Stimulated activated naive CD8-positive, alpha-beta T cell treated with anti-CD3 and anti-CD28 coated beads, Interleukin-15, Interleukin-2, amounts not matched to agents 100 ng/mL and 50 ng/mL, for 24 hours (primary cell): ENCODE measurements around the gene ZBTB7C.
"Not testable (repeated sequence)": the region's sequence is repeated elsewhere in the genome, so short reads cannot be mapped to it uniquely, and the experiment has no call there.

ENCODE experiments used
- H3K27ac Mint-ChIP-seq: one replicate; pipeline ENCODE4 v1.8.0; 2021; ENCODE audit warnings: mild to moderate bottlenecking, mixed read lengths
- H3K27me3 Mint-ChIP-seq: one replicate; pipeline ENCODE4 v1.8.0; 2021; ENCODE audit warnings: mixed read lengths
- H3K36me3 Mint-ChIP-seq: one replicate; pipeline ENCODE4 v1.8.0; 2021; ENCODE audit warnings: low read depth, mixed read lengths
- H3K4me1 Mint-ChIP-seq: one replicate; pipeline ENCODE4 v1.8.0; 2021; ENCODE audit warnings: low read depth, mixed read lengths
- H3K4me3 Mint-ChIP-seq: one replicate; pipeline ENCODE4 v1.8.0; 2021; ENCODE audit warnings: mild to moderate bottlenecking, mixed read lengths
- H3K9me3 Mint-ChIP-seq: one replicate; pipeline ENCODE4 v1.8.0; 2021; ENCODE audit warnings: mixed read lengths

The ZBTB7C gene

GRCh38 chr18:48408727-48409590 lies at the start of gene ZBTB7C:
Gene ZBTB7C, minus strand, starts transcription at chr18:48409383.
- H3K4me3 Mint-ChIP-seq, result peak within 1 kb of the TSS; percentile 71
- no peak within 1 kb of the TSS for H3K27ac Mint-ChIP-seq
- H3K36me3 Mint-ChIP-seq, result no peaks in the 10 kb centered on the region
- H3K27me3 Mint-ChIP-seq, result peaks cover 75% of the 10 kb centered on the region
- H3K4me1 Mint-ChIP-seq, result peaks cover 14% of the 10 kb centered on the region
- no peaks in the 10 kb centered on the region for H3K9me3 Mint-ChIP-seq

- H3K9me3 Mint-ChIP-seq, result no peaks in the 10 kb centered on the region
- H3K4me3 Mint-ChIP-seq, result no peak overlapping the region
- H3K27ac Mint-ChIP-seq, result no peak overlapping the region
- no peaks in the 10 kb centered on the region for H3K36me3 Mint-ChIP-seq
- H3K27me3 Mint-ChIP-seq, result peaks cover 52% of the 10 kb centered on the region
- peaks cover 18% of the 10 kb centered on the region for H3K4me1 Mint-ChIP-seq
Measured at GRCh38 chr18:48456838-48457237, 47.7 kb upstream of the ZBTB7C start.

DNA sequence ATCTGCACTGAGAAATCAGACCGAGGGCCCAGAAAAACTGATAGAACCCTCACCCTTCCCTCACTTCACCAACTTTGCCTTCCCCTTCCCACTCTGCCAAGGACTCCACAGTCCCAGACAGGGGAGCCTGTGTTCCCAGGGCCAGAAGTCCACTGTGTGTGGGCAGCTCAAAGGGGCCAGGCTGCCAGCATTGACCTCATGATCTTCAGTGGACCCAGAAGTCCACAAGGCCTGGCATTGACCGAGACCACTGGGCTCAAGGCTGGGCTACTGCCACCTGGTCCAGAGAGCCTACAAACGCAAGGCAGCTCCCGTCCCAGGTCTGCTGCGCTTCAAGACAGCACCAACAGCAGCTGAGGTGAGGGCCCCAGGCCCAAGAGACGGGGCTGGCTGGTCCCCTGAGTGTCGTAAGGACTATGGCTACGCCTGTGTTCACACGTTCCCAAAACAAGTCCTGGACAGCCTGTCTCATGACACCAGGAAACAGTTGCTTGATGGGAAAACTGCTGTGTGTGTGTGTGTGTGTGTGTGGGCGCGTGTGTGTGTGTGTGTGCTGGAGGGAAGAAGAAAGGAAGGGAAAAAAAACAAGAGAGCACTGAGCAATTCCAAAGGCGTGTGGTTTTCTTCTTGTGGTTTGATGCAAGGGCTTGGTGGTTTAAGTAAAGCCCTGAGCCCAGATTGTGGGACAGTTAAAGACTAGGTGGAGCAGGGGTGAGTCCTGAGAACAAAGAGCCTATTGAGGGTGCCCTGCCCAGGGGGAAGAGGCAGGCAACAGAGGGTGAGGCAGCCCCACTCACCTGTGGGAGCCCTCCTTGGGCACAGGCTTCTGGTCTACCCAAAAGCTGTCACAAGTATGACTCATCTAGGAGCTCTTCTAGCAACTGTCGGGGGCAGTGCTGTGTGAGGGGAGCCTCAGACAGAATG lies 46.6 kb upstream of the ZBTB7C start:
- Mint-ChIP-seq H3K36me3 (no peaks in the 10 kb centered on the region), H3K4me3 (no peak overlapping the region), H3K27ac (peak overlapping the region; percentile 37), H3K4me1 (peaks cover 18% of the 10 kb centered on the region), H3K27me3 (peaks cover 52% of the 10 kb centered on the region), H3K9me3 (no peaks in the 10 kb centered on the region)

- Mint-ChIP-seq H3K36me3 (no peaks in the 10 kb centered on the region), H3K27me3 (peaks cover 53% of the 10 kb centered on the region), H3K4me3 (no peak overlapping the region), H3K27ac (no peak overlapping the region), H3K4me1 (peaks cover 18% of the 10 kb centered on the region), H3K9me3 (no peaks in the 10 kb centered on the region)
Measured at GRCh38 chr18:48454261-48454757, 45.1 kb upstream of the ZBTB7C start.

- H3K27ac Mint-ChIP-seq, result no peak overlapping the region
- H3K4me1 Mint-ChIP-seq, result peaks cover 18% of the 10 kb centered on the region
Measured at GRCh38 chr18:48453330-48454066, 44.3 kb upstream of the ZBTB7C start.

GRCh38 chr18:48452861-48453323 lies 43.7 kb upstream of the ZBTB7C start:
- Mint-ChIP-seq H3K4me3 (no peak overlapping the region), H3K27ac (no peak overlapping the region), H3K36me3 (no peaks in the 10 kb centered on the region), H3K4me1 (peaks cover 18% of the 10 kb centered on the region), H3K9me3 (no peaks in the 10 kb centered on the region), H3K27me3 (peaks cover 51% of the 10 kb centered on the region)

More at GRCh38 chr18:48453330-48454066, 44.3 kb upstream of the ZBTB7C start:
- peaks cover 51% of the 10 kb centered on the region for H3K27me3 Mint-ChIP-seq
- no peaks in the 10 kb centered on the region for H3K36me3 Mint-ChIP-seq
- no peak overlapping the region for H3K4me3 Mint-ChIP-seq
- H3K9me3 Mint-ChIP-seq, result no peaks in the 10 kb centered on the region

GRCh38 chr18:48450685-48451084 lies 41.5 kb upstream of the ZBTB7C start:
- Mint-ChIP-seq H3K27me3 (peaks cover 46% of the 10 kb centered on the region), H3K4me1 (peaks cover 5% of the 10 kb centered on the region), H3K9me3 (no peaks in the 10 kb centered on the region), H3K4me3 (no peak overlapping the region), H3K27ac (no peak overlapping the region), H3K36me3 (no peaks in the 10 kb centered on the region)

DNA sequence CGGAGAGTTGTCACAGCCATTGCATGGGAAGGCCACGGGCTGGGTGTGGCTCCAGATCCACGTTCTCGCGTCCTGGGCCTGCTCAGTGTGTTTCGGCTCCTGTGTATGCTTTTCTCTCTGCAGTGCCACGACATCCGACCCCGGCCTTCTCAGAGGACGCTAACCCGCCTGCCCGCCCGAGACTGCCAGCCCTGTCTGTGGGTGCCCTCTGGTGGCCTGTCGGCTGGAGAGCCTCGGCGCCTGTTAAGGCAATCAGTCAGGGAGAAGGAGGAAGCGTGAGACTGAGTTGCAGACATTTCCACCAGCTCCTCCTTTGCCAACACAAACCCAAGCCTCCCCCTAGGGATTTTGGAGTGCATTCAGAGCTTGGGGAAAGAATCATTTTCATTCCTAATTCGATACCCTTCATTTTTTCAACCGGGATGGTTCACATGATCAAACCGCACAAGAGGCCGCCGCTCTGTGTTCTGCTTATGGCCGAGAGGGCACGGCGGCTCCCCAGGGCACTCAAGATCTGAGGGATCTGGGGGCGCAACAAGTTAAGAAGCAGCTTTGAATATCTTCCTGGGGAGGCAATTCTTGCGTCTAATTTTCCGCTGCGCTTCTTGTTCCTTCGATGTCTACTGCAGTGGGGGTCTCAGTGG lies 37.5 kb upstream of the ZBTB7C start:
- Mint-ChIP-seq H3K27ac (no peak overlapping the region), H3K27me3 (peaks cover 41% of the 10 kb centered on the region), H3K36me3 (no peaks in the 10 kb centered on the region), H3K9me3 (no peaks in the 10 kb centered on the region), H3K4me3 (no peak overlapping the region), H3K4me1 (no peaks in the 10 kb centered on the region)

- Mint-ChIP-seq H3K4me3 (no peak overlapping the region), H3K27me3 (peaks cover 44% of the 10 kb centered on the region), H3K36me3 (no peaks in the 10 kb centered on the region), H3K9me3 (no peaks in the 10 kb centered on the region), H3K4me1 (no peaks in the 10 kb centered on the region), H3K27ac (no peak overlapping the region)
Measured at GRCh38 chr18:48445540-48445939, 36.4 kb upstream of the ZBTB7C start.

DNA sequence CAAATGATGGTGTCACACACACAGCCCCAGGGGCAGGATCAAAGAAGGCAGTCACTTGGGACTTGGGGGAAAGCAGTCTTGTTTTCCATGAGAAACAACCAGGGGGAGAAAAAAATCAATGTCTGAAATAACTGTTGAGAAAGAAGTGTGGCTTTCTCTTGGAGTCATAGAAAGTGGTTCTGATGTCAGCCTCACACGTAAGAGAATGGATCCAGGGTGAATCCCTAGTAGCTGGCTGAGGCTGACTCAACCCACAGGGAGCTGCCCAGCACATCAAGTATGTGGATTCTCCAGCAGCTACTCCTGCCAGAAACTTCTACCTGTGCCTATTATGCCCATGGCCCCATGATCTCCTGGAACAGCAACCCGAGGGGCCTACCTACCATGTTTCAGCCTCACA lies 33.6 kb upstream of the ZBTB7C start:
- Mint-ChIP-seq H3K27me3 (peaks cover 49% of the 10 kb centered on the region), H3K4me3 (no peak overlapping the region), H3K36me3 (no peaks in the 10 kb centered on the region), H3K9me3 (no peaks in the 10 kb centered on the region), H3K4me1 (no peaks in the 10 kb centered on the region), H3K27ac (no peak overlapping the region)

DNA sequence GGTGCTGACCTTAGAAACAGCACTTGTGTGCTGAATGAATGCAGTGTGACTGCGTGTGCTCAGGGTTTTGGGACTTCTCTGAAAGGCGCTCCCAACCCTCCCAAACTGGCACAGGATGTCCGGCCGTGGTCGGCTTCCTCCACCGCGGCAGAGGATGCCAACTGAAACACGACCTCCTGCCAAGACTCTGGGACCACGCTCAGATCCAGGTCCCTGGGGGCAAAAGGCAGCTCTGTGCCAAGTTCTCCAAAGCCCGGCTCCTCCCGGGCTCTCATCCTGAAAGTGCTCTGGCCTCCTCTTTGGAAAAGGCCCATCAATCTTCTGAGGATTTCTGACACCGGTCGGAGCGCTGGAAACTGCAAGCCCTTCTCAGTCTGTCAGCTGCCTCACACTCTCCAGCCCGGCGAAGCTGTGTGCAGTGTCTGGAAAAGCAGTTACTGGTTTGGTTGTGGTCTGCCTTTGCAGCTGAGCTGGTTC lies 32.3 kb upstream of the ZBTB7C start:
- Mint-ChIP-seq H3K27me3 (peaks cover 57% of the 10 kb centered on the region), H3K9me3 (no peaks in the 10 kb centered on the region), H3K4me1 (no peaks in the 10 kb centered on the region), H3K27ac (no peak overlapping the region), H3K36me3 (no peaks in the 10 kb centered on the region), H3K4me3 (no peak overlapping the region)

DNA sequence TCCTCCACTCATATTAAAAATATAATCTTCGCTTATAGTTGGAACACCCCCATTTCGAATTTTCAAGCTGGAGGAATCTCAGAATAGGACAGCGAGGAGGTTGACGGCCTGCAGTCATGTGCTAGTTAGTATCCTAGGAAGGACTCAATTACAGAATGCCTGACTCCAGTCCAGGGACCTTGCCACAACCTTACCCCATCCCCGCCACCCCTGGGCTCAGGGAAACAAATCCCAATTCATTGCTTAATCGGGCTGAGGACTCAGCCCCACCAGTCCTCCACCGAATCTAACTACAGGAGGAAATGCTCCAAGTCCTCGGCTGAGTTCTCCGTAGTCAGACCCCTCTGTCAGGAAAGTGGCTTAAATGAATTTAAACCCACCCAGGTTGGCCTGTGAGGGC lies 31.7 kb upstream of the ZBTB7C start:
- H3K4me1 Mint-ChIP-seq, result no peaks in the 10 kb centered on the region
- H3K4me3 Mint-ChIP-seq, result no peak overlapping the region
- H3K27me3 Mint-ChIP-seq, result peaks cover 62% of the 10 kb centered on the region
- H3K36me3 Mint-ChIP-seq, result no peaks in the 10 kb centered on the region
- no peaks in the 10 kb centered on the region for H3K9me3 Mint-ChIP-seq
- no peak overlapping the region for H3K27ac Mint-ChIP-seq

- Mint-ChIP-seq H3K4me3 (no peak overlapping the region), H3K9me3 (no peaks in the 10 kb centered on the region), H3K36me3 (no peaks in the 10 kb centered on the region), H3K27me3 (peaks cover 49% of the 10 kb centered on the region), H3K4me1 (no peaks in the 10 kb centered on the region), H3K27ac (no peak overlapping the region)
Measured at GRCh38 chr18:48436907-48437306, 27.7 kb upstream of the ZBTB7C start.

DNA sequence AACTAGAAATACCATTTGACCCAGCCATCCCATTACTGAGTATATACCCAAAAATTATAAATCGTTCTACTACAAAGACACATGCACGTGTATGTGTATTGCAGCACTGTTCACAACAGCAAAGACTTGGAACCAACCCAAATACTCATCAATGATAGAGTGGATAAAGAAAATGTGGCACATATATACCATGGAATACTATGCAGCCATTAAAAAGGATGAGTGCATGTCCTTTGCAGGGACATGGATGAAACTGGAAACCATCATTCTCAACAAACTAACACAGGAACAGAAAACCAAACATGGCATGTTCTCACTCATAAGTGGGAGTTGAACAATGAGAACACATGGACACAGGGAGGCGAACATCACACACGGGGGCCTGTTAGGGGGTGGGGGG lies 25.2 kb upstream of the ZBTB7C start:
- not testable (repeated sequence) for H3K27ac Mint-ChIP-seq, H3K9me3 Mint-ChIP-seq, H3K36me3 Mint-ChIP-seq, H3K4me3 Mint-ChIP-seq, H3K4me1 Mint-ChIP-seq
- peaks cover 40% of the 10 kb centered on the region for H3K27me3 Mint-ChIP-seq
